ENCODE measurements around the gene NCOA5. TPM values are rescaled to one million over a fixed set of nuclear protein-coding genes. Genes with fewer than 3 reads are reported as not detected.

Gene NCOA5
- total RNA-seq, 1 donor from 2014 or later, result 26.2 TPM

- Mint-ChIP-seq H3K36me3 (ENCODE audit: low read depth) (peaks cover 4% of the 10 kb centered on the region), H3K4me3 (ENCODE audit: unreplicated experiment) (no peak overlapping the region), H3K4me1 (ENCODE audit: low read depth) (peaks cover 48% of the 10 kb centered on the region), H3K27ac (ENCODE audit: unreplicated experiment) (no peak overlapping the region), H3K9me3 (ENCODE audit: low read depth) (no peaks in the 10 kb centered on the region), H3K27me3 (ENCODE audit: low read depth) (no peaks in the 10 kb centered on the region)
- TF ChIP-seq, protein P1, sequence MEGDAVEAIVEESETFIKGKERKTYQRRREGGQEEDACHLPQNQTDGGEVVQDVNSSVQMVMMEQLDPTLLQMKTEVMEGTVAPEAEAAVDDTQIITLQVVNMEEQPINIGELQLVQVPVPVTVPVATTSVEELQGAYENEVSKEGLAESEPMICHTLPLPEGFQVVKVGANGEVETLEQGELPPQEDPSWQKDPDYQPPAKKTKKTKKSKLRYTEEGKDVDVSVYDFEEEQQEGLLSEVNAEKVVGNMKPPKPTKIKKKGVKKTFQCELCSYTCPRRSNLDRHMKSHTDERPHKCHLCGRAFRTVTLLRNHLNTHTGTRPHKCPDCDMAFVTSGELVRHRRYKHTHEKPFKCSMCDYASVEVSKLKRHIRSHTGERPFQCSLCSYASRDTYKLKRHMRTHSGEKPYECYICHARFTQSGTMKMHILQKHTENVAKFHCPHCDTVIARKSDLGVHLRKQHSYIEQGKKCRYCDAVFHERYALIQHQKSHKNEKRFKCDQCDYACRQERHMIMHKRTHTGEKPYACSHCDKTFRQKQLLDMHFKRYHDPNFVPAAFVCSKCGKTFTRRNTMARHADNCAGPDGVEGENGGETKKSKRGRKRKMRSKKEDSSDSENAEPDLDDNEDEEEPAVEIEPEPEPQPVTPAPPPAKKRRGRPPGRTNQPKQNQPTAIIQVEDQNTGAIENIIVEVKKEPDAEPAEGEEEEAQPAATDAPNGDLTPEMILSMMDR (IDR thresholded peaks at IDR 0.05), result no peak
- DNase-seq (ENCODE audit: low spot score), result no peak
These were observed 6.7 kb downstream of the NCOA5 start for GRCh38 chr20:46083101-46083500.

GRCh38 chr20:46081074-46081473, 8.7 kb downstream of the NCOA5 start:
- Mint-ChIP-seq H3K4me1 (ENCODE audit: low read depth) (peaks cover 29% of the 10 kb centered on the region), H3K27ac (ENCODE audit: unreplicated experiment) (no peak overlapping the region), H3K27me3 (ENCODE audit: low read depth) (no peaks in the 10 kb centered on the region), H3K9me3 (ENCODE audit: low read depth) (no peaks in the 10 kb centered on the region), H3K4me3 (ENCODE audit: unreplicated experiment) (no peak overlapping the region), H3K36me3 (ENCODE audit: low read depth) (peaks cover 4% of the 10 kb centered on the region)
- TF ChIP-seq, protein P1 (IDR thresholded peaks at IDR 0.05), result no peak
- DNase-seq (ENCODE audit: low spot score), result no peak

DNA sequence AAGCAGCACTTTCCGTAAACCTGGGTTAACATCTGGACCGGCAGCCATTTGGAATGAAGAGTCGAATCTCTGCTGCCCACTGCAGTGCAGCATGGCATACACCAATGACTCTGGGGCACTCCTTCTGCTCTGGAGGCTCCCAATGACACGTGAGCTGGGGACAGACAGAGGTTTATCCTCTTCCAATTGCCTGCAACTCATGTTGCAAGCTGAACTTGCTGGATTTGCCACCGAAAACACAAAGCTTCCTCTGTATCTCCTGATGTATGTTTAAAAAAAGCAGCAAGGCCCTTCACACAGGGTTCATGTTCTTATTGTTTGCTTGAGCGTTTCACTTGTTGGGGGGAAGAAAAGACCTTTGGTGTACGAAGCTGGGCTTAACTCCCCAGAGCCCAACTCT, 10.8 kb downstream of the NCOA5 start:
- H3K9me3 Mint-ChIP-seq (ENCODE audit: low read depth), result no peaks in the 10 kb centered on the region
- TF ChIP-seq, protein P1 (IDR thresholded peaks at IDR 0.05), result no peak
- no peak for DNase-seq (ENCODE audit: low spot score)
- H3K27ac Mint-ChIP-seq (ENCODE audit: unreplicated experiment), result no peak overlapping the region
- H3K36me3 Mint-ChIP-seq (ENCODE audit: low read depth), result peaks cover 11% of the 10 kb centered on the region
- H3K4me1 Mint-ChIP-seq (ENCODE audit: low read depth), result peaks cover 9% of the 10 kb centered on the region
- no peaks in the 10 kb centered on the region for H3K27me3 Mint-ChIP-seq (ENCODE audit: low read depth)
- no peak overlapping the region for H3K4me3 Mint-ChIP-seq (ENCODE audit: unreplicated experiment)

DNA sequence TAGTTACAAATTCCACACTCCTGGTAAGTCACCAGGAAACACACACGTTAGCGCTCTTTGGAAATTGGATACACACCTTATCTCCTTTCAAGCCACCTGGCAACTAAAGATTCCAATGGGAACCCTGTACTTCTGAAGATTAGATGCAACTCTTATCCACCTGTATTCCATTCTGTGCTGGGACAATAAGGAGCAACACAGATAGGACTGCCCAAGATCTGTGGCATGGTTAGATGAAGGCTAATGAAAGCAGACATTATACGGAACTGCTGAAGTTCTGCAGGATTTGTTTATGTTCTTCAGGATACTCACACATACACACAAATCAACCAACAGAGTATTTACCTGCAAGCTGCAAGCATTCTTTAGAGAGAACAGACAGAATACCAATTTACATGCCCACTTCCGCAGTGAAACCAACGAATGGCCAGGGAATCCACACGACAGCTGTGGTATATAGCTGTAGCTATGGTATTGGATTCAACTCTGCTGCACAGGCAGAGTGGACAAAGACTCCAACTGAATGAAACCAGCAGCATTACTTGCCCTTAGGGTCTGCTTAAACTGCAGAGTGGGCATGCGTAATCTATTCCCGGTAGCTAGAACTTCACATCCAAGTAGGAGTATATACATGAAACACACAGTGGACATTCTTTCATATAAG, 12.0 kb downstream of the NCOA5 start:
- TF ChIP-seq, protein P1 (IDR thresholded peaks at IDR 0.05), result no peak
- peaks cover 11% of the 10 kb centered on the region for H3K36me3 Mint-ChIP-seq (ENCODE audit: low read depth)
- H3K27me3 Mint-ChIP-seq (ENCODE audit: low read depth), result no peaks in the 10 kb centered on the region
- H3K4me3 Mint-ChIP-seq (ENCODE audit: unreplicated experiment), result no peak overlapping the region
- no peaks in the 10 kb centered on the region for H3K9me3 Mint-ChIP-seq (ENCODE audit: low read depth)
- DNase-seq (ENCODE audit: low spot score), result no peak
- H3K27ac Mint-ChIP-seq (ENCODE audit: unreplicated experiment), result no peak overlapping the region
- H3K4me1 Mint-ChIP-seq (ENCODE audit: low read depth), result peaks cover 5% of the 10 kb centered on the region

GRCh38 chr20:46076806-46077205, 13.0 kb downstream of the NCOA5 start:
- Mint-ChIP-seq H3K36me3 (ENCODE audit: low read depth) (peaks cover 11% of the 10 kb centered on the region), H3K4me1 (ENCODE audit: low read depth) (peaks cover 4% of the 10 kb centered on the region), H3K27ac (ENCODE audit: unreplicated experiment) (no peak overlapping the region), H3K27me3 (ENCODE audit: low read depth) (no peaks in the 10 kb centered on the region), H3K4me3 (ENCODE audit: unreplicated experiment) (no peak overlapping the region), H3K9me3 (ENCODE audit: low read depth) (no peaks in the 10 kb centered on the region)
- TF ChIP-seq, protein P1 (IDR thresholded peaks at IDR 0.05), result no peak
- no peak for DNase-seq (ENCODE audit: low spot score)

All from chondrocyte (in vitro differentiated cells).